ENCODE measurements around the gene RAB31.
"Not testable (repeated sequence)": the region's sequence is repeated elsewhere in the genome, so short reads cannot be mapped to it uniquely, and the experiment has no call there.

- TF ChIP-seq CTCF (IDR thresholded peaks at IDR 0.05); POLR2AphosphoS5 (IDR thresholded peaks at IDR 0.05; ENCODE audit: insufficient read depth in 1 of 2, low read depth in 1 of 2): not testable (repeated sequence)
Measured at GRCh38 chr18:9891515-9891914, 183.4 kb downstream of the RAB31 start.
